CD4-positive, alpha-beta T cell treated with Interleukin-4 for 1 hour (primary cell): ENCODE measurements around the gene SLC44A5.

Source experiments
- DNase-seq, 2 donors: peaks; one replicate each; pipeline ENCODE4 v3.0.0-alpha.2; 2020 to 2022

Gene SLC44A5

GRCh38 chr1:75588779-75589475, 22.0 kb downstream of the SLC44A5 start:
- no peak for DNase-seq

GRCh38 chr1:75587692-75588091, 23.2 kb downstream of the SLC44A5 start:
- DNase-seq: no peak

GRCh38 chr1:75583282-75583681, 27.6 kb downstream of the SLC44A5 start:
- DNase-seq: no peak

GRCh38 chr1:75582725-75583261, 28.1 kb downstream of the SLC44A5 start:
- no peak for DNase-seq

GRCh38 chr1:75579046-75579445, 31.9 kb downstream of the SLC44A5 start:
- DNase-seq: no peak

- no peak for DNase-seq
These were observed 35.1 kb downstream of the SLC44A5 start for GRCh38 chr1:75575837-75576236.

- DNase-seq: no peak
These were observed 43.7 kb downstream of the SLC44A5 start for GRCh38 chr1:75567191-75567590.

- DNase-seq: no peak
These were observed 51.1 kb downstream of the SLC44A5 start for GRCh38 chr1:75559800-75560199.

- no peak for DNase-seq
These were observed 51.8 kb downstream of the SLC44A5 start for GRCh38 chr1:75559136-75559535.

- no peak for DNase-seq
These were observed 56.0 kb downstream of the SLC44A5 start for GRCh38 chr1:75554870-75555269.

- DNase-seq: no peak
These were observed 56.7 kb downstream of the SLC44A5 start for GRCh38 chr1:75554181-75554580.

- no peak for DNase-seq
These were observed 60.4 kb downstream of the SLC44A5 start for GRCh38 chr1:75550559-75550958.

GRCh38 chr1:75548721-75549480, 62.0 kb downstream of the SLC44A5 start:
- DNase-seq: no peak

GRCh38 chr1:75543705-75544104, 67.2 kb downstream of the SLC44A5 start:
- no peak for DNase-seq

GRCh38 chr1:75542818-75543570, 67.9 kb downstream of the SLC44A5 start:
- no peak for DNase-seq

GRCh38 chr1:75539230-75540116, 71.4 kb downstream of the SLC44A5 start:
- no peak for DNase-seq

- DNase-seq: no peak
These were observed 77.8 kb downstream of the SLC44A5 start for GRCh38 chr1:75533085-75533484.

- DNase-seq: no peak
These were observed 79.3 kb downstream of the SLC44A5 start for GRCh38 chr1:75531570-75531969.

- DNase-seq: no peak
These were observed 81.4 kb downstream of the SLC44A5 start for GRCh38 chr1:75529488-75529887.

GRCh38 chr1:75528001-75528400, 82.9 kb downstream of the SLC44A5 start:
- no peak for DNase-seq

- no peak for DNase-seq
These were observed 88.5 kb downstream of the SLC44A5 start for GRCh38 chr1:75522389-75522788.

GRCh38 chr1:75521658-75522057, 89.3 kb downstream of the SLC44A5 start:
- no peak for DNase-seq
